Peyer's patch (tissue), 4 donors: Measurements from ENCODE around the gene STYXL1. TPM values are rescaled to one million over a fixed set of nuclear protein-coding genes. Genes with fewer than 3 reads are reported as not detected.
"Not testable (repeated sequence)": the region's sequence is repeated elsewhere in the genome, so short reads cannot be mapped to it uniquely, and the experiment has no call there.

Experiments used
- DNase-seq, 3 donors: peaks; one replicate each; pipeline ENCODE4 v3.0.0-alpha.2; 2017 to 2019
- H3K27ac ChIP-seq, 4 donors: fragments of 200-600 bp; sonication (generic); one replicate each; pipeline ENCODE4 v1.5.1; 2016 to 2019
- H3K27me3 ChIP-seq, 2 donors: fragments of 200-600 bp; sonication (generic); one replicate each; pipeline ENCODE4 v1.5.1; 2019
- H3K36me3 ChIP-seq, 3 donors: fragments of 200-600 bp; sonication (generic); one replicate each; pipeline ENCODE4 v1.5.1; 2016 to 2019
- H3K4me1 ChIP-seq, 4 donors: fragments of 200-600 bp; sonication (generic); one replicate each; pipeline ENCODE4 v1.5.1; 2016 to 2019
- H3K4me3 ChIP-seq, 4 donors: fragments of 200-600 bp; sonication (generic); 1 replicate in 3 of 4; 2 replicates in 1 of 4; pipeline ENCODE4 v1.5.1; 2016 to 2019; ENCODE audit warnings: mild to moderate bottlenecking in 1 of 4
- H3K9me3 ChIP-seq, 4 donors: fragments of 200-600 bp; sonication (generic); one replicate each; pipeline ENCODE4 v1.5.1; 2016 to 2019; ENCODE audit warnings: mild to moderate bottlenecking in 1 of 4
- CTCF ChIP-seq, 6 experiments: fragments of 450-650 bp in 4 of 6; fragments of 200-600 bp in 2 of 6; sonication (generic) in 1 of 6; IDR thresholded peaks; one replicate each; pipeline ENCODE4 v1.5.1; 2017 to 2019; ENCODE audit warnings: antibody characterized with exemption in 6 of 6, mild to moderate bottlenecking in 3 of 6, moderate library complexity in 1 of 6
- POLR2A ChIP-seq, 2 donors: fragments of 450-650 bp; IDR thresholded peaks; one replicate each; pipeline ENCODE4 v1.5.1; 2017; ENCODE audit warnings: antibody characterized with exemption in 2 of 2, mild to moderate bottlenecking in 2 of 2, moderate library complexity in 2 of 2
- total RNA-seq, 4 donors: library from RNA; depleted of rRNA; stranded (reverse); fragments of >200 nt; gene quantifications; one replicate each; pipeline ENCODE4 v1.1.0, GENCODE V29; 2016

Gene STYXL1
- total RNA-seq, 4 donors from 2014 or later: 14.2 to 42.9 (median 29.5) TPM

GRCh38 chr7:76062254-76062653 lies 14.5 kb upstream of the STYXL1 start:
- Histone ChIP-seq H3K27me3 (no peaks in the 10 kb centered on the region), H3K4me3 (no peak overlapping the region), H3K36me3 (peaks cover 0 to 99% (median 6%) of the 10 kb centered on the region in 3 donors), H3K27ac (no peak overlapping the region), H3K4me1 (peaks cover 0 to 10% (median 0%) of the 10 kb centered on the region in 4 donors), H3K9me3 (no peaks in the 10 kb centered on the region)
- TF ChIP-seq POLR2A (IDR thresholded peaks at IDR 0.05): no peak
- no peak for TF ChIP-seq CTCF (IDR thresholded peaks at IDR 0.05)
- no peak for DNase-seq

GRCh38 chr7:76060842-76061241 lies 13.0 kb upstream of the STYXL1 start:
- peaks cover 0 to 98% (median 6%) of the 10 kb centered on the region in 3 donors for H3K36me3 ChIP-seq
- no peak overlapping the region for H3K27ac ChIP-seq
- no peak for DNase-seq

GRCh38 chr7:76058745-76059144 lies 10.9 kb upstream of the STYXL1 start:
- H3K9me3 ChIP-seq, H3K27me3 ChIP-seq, H3K4me3 ChIP-seq: not testable (repeated sequence)
- Histone ChIP-seq H3K27ac (peak overlapping the region in 2 of 4 donors; percentile 58 to 79), H3K4me1 (peaks cover 0 to 31% (median 0%) of the 10 kb centered on the region in 4 donors), H3K36me3 (peaks cover 0 to 93% (median 6%) of the 10 kb centered on the region in 3 donors)
- peak in 2 of 3 donors; percentile 64 to 69 for DNase-seq

More at GRCh38 chr7:76060842-76061241, 13.0 kb upstream of the STYXL1 start:
- Histone ChIP-seq H3K4me1 (peaks cover 0 to 19% (median 0%) of the 10 kb centered on the region in 4 donors), H3K9me3 (no peaks in the 10 kb centered on the region), H3K27me3 (no peaks in the 10 kb centered on the region), H3K4me3 (no peak overlapping the region)
- TF ChIP-seq POLR2A (IDR thresholded peaks at IDR 0.05) (no peak), CTCF (IDR thresholded peaks at IDR 0.05) (no peak)

GRCh38 chr7:76057813-76058145 lies 10.0 kb upstream of the STYXL1 start:
- TF ChIP-seq POLR2A (IDR thresholded peaks at IDR 0.05) (no peak), CTCF (IDR thresholded peaks at IDR 0.05) (no peak)
- H3K27me3 ChIP-seq: no peaks in the 10 kb centered on the region
- H3K27ac ChIP-seq: peak overlapping the region in 3 of 4 donors; percentile 46 to 79 (median 73)
- H3K4me1 ChIP-seq: peaks cover 0 to 34% (median 0%) of the 10 kb centered on the region in 4 donors
- H3K4me3 ChIP-seq: no peak overlapping the region
- no peak for DNase-seq
- H3K9me3 ChIP-seq: no peaks in the 10 kb centered on the region
- H3K36me3 ChIP-seq: peaks cover 0 to 89% (median 6%) of the 10 kb centered on the region in 3 donors

GRCh38 chr7:76057103-76057812 lies 9.5 kb upstream of the STYXL1 start:
- Histone ChIP-seq H3K36me3 (peaks cover 0 to 84% (median 6%) of the 10 kb centered on the region in 3 donors), H3K27me3 (no peaks in the 10 kb centered on the region), H3K4me3 (no peak overlapping the region), H3K4me1 (peaks cover 0 to 34% (median 0%) of the 10 kb centered on the region in 4 donors), H3K27ac (peak overlapping the region in 3 of 4 donors; percentile 46 to 79 (median 73)), H3K9me3 (no peaks in the 10 kb centered on the region)
- TF ChIP-seq CTCF (IDR thresholded peaks at IDR 0.05): no peak
- no peak for DNase-seq

- Histone ChIP-seq H3K9me3 (no peaks in the 10 kb centered on the region), H3K27me3 (no peaks in the 10 kb centered on the region), H3K4me3 (no peak overlapping the region), H3K36me3 (peaks cover 0 to 74% (median 6%) of the 10 kb centered on the region in 3 donors), H3K4me1 (peaks cover 0 to 41% (median 0%) of the 10 kb centered on the region in 4 donors), H3K27ac (no peak overlapping the region)
- no peak for TF ChIP-seq POLR2A (IDR thresholded peaks at IDR 0.05)
- no peak for TF ChIP-seq CTCF (IDR thresholded peaks at IDR 0.05)
- DNase-seq: no peak
Measured at GRCh38 chr7:76056241-76056640, 8.4 kb upstream of the STYXL1 start.
